MM.1S (cell line): ENCODE results near the gene EXTL1.

Experiments used
- EZH2 ChIP-seq: fragments of 300-600 bp; sonication (generic); optimal IDR thresholded peaks from 2 replicates; pipeline ENCODE3; 2017; ENCODE audit warnings: low read depth, mild to moderate bottlenecking, antibody characterized with exemption, low read length, mixed read lengths
- EZH2phosphoT487 ChIP-seq: fragments of 300-600 bp; sonication (generic); IDR thresholded peaks from 2 replicates; pipeline ENCODE4 v1.6.1; 2018; ENCODE audit warnings: antibody characterized with exemption, low read length
- TF ChIP-seq, protein P1 (sequence below): fragments of 300-600 bp; sonication (generic); IDR thresholded peaks from 2 replicates; pipeline ENCODE4 v1.5.1; 2016; ENCODE audit warnings: antibody characterized with exemption, low read length, mixed read lengths

DNA sequence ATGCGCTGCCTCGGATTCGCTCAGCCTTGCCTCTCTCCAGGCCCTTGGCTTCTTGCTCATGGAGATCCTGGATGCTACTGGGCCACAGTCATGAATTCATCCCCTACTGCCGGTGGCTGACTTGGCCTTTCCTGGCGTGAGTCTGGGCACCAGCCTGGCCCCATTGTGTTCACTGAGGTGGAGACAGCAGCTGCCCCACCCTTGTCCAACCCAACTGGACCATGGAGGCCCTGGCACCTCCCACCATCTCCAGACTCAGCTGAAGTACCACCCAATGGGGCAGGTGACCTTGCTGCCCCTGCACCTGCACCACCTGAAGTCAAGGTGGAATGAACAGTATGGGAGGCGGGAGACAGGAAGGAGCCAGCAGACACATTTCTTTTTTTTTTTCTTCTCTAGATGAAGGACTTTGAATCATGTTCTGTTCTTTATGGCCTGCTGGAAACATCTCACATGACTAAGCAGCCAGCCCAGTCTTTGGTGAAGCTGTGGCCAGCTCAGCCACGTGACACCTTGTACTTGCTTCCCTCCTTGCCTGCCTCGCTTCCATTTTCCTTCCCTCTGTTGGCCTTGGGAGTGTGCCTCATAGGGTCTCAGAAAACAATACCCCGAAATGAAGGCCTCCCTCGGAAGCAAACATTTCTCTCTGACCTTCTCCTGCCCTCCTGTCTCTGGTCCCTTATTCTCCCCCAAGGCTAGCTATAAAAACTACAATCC is 28.1 kb downstream of the EXTL1 start:
- TF ChIP-seq EZH2 (no peak), EZH2phosphoT487 (no peak)
- TF ChIP-seq, protein P1, sequence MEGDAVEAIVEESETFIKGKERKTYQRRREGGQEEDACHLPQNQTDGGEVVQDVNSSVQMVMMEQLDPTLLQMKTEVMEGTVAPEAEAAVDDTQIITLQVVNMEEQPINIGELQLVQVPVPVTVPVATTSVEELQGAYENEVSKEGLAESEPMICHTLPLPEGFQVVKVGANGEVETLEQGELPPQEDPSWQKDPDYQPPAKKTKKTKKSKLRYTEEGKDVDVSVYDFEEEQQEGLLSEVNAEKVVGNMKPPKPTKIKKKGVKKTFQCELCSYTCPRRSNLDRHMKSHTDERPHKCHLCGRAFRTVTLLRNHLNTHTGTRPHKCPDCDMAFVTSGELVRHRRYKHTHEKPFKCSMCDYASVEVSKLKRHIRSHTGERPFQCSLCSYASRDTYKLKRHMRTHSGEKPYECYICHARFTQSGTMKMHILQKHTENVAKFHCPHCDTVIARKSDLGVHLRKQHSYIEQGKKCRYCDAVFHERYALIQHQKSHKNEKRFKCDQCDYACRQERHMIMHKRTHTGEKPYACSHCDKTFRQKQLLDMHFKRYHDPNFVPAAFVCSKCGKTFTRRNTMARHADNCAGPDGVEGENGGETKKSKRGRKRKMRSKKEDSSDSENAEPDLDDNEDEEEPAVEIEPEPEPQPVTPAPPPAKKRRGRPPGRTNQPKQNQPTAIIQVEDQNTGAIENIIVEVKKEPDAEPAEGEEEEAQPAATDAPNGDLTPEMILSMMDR, result no peak
